Left colon (tissue), 2 donors: ENCODE measurements around the gene BORCS6. TPM values are rescaled to one million over a fixed set of nuclear protein-coding genes. Genes with fewer than 3 reads are reported as not detected.

Experiments
- microRNA-seq, 2 donors: library from miRNA; unstranded; fragments of <30 nt; microRNA quantifications; one replicate each; pipeline versions ENCODE4 v1.1.0 to v1.2.0, GENCODE V29; 2020
- total RNA-seq, 2 donors: library from RNA; stranded (reverse); fragmentation: NEBNext Ultra II Directional; extraction: Animal tissue kit (Norgen Biotek cat#: 25700); gene quantifications; one replicate each; pipeline ENCODE4 v1.2.1, GENCODE V29; 2021
- donor health status: DM: no; HTN: no; CAD: no.
- donor health status: DM: yes; HTN: yes; CAD: no.

Gene BORCS6
- total RNA-seq, 2 donors from 2014 or later, result 12.2 to 13.3 TPM

Small RNA genes within 50 kb of the gene (microRNA-seq; reads per million reads assigned to microRNA genes)
- gene MIR4521 (2.7 to 9.5 reads per million in 2 donors), gene MIR6883 (0.53 to 1.4 reads per million in 2 donors)

Other genes starting within 250 kb of the BORCS6 start
- not detected for gene GUCY2D, start 187.6 kb downstream of the BORCS6 start, total RNA-seq
- 1 to 10 TPM in 1 of 2 donors, under 1 TPM in 1; 0.55 to 2.5 TPM for gene ALOX15B, start 151.1 kb downstream of the BORCS6 start, total RNA-seq
- gene ALOX12B, start 102.5 kb downstream of the BORCS6 start, total RNA-seq, result under 1 TPM in 1 of 2 donors, not detected in 1; 0.82 TPM
- gene ALOXE3, start 71.7 kb downstream of the BORCS6 start, total RNA-seq, result not detected
- gene HES7, start 66.1 kb downstream of the BORCS6 start, total RNA-seq, result not detected
- 100 to 1,000 TPM in 1 of 2 donors, 10 to 100 TPM in 1; 35.0 to 113 TPM for gene PER1, start 37.8 kb downstream of the BORCS6 start, total RNA-seq
- gene VAMP2, start 27.2 kb downstream of the BORCS6 start, total RNA-seq, result 10 to 100 TPM; 45.1 to 56.3 TPM
- gene TMEM107, start 13.8 kb downstream of the BORCS6 start, total RNA-seq, result 10 to 100 TPM; 11.3 to 12.6 TPM
- gene AURKB, start 20.4 kb upstream of the BORCS6 start, total RNA-seq, result 10 to 100 TPM in 1 of 2 donors, 1 to 10 TPM in 1; 6.4 to 22.4 TPM
- 10 to 100 TPM; 38.7 to 38.8 TPM for gene CTC1, start 57.9 kb upstream of the BORCS6 start, total RNA-seq
- 10 to 100 TPM; 17.0 to 23.9 TPM for gene PFAS, start 59.1 kb upstream of the BORCS6 start, total RNA-seq
- gene RANGRF, start 98.5 kb upstream of the BORCS6 start, total RNA-seq, result 10 to 100 TPM; 11.8 to 13.4 TPM
- gene SLC25A35, start 105.2 kb upstream of the BORCS6 start, total RNA-seq, result 10 to 100 TPM in 1 of 2 donors, 1 to 10 TPM in 1; 7.2 to 11.8 TPM
- 1 to 10 TPM; 1.7 to 2.6 TPM for gene ARHGEF15, start 120.1 kb upstream of the BORCS6 start, total RNA-seq
- not detected for gene ODF4, start 149.7 kb upstream of the BORCS6 start, total RNA-seq
- gene RPL26, start 193.0 kb upstream of the BORCS6 start, total RNA-seq, result 1,000 to 10,000 TPM; 1,187 to 1,236 TPM
- gene RNF222, start 207.6 kb upstream of the BORCS6 start, total RNA-seq, result not detected
- gene NDEL1, start 245.7 kb upstream of the BORCS6 start, total RNA-seq, result 10 to 100 TPM; 52.0 to 65.4 TPM